Dedifferentiated amniotic fluid mesenchymal stem cell (primary cell): ENCODE measurements around the gene JAM3.

Experiments used
- DNase-seq: peaks from one replicate; pipeline ENCODE4 v3.0.0-alpha.2; 2016; ENCODE audit errors: extremely low spot score

Gene JAM3

GRCh38 chr11:134039726-134040385 lies 29.0 kb upstream of the JAM3 start:
- no peak for DNase-seq

DNA sequence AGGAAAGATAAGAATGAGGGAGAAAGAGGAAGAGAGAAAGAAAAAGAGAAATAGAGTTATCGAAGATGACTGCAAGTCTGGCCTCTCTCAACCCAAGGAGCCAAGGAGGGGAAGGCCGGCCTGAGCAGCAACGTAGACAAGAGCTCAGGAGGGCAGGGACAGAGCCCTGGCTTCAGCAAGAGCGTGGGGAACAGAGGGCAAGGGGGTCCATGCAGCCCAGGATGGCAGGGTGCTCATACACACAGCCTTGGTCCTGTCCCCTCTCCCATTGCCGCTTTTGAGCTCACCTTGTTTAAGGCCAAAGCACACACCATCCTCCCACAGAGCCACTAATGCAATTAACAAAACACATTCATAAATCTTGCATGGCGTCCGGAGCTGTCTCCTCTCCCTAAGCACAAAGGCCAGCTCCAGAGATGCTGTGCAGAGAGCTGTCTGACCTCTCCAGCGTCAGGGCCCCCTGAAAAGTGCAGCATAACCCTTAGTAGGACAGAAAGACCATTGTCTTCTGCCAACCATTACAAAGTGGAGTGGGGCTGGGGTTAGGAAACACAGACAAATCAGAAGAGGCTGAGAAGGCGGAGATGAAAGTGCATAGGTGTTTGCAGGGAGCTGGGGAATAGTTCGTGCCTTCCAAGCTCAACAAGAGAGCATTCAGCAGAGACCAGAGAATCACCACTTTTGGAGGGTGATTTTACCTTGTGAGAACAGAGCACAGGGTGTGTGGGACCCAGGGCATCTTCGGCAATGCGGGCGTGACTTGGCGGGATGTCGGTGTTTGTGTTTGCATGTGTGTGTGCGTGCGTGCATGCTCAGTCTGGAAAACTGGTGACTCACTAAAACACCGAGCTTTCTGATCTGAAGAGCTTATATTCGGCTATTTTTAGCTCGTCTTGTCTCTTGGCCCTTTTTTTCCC lies 28.2 kb upstream of the JAM3 start:
- DNase-seq = peak; percentile 88

DNA sequence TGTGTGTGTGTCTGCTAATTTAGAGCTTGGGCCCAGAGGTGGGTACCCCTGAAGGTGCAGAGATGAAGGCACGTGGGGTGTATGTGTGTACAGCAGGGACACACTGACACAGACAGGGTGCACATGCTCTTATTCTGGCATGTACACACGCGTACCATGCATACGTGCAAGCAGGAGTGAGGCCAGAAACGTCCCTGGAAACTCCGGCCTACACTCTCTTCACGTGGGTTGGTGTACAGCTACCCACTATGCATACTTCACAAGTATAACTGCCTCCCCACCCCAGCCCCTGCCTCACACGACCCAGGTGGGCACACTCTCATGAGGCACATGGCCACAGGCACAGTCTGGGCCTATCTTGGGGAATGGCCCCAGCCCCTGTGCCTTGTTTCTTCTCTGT lies 27.5 kb upstream of the JAM3 start:
- no peak for DNase-seq

- no peak for DNase-seq
Observed at GRCh38 chr11:134041791-134042696, 26.8 kb upstream of the JAM3 start.

- no peak for DNase-seq
Observed at GRCh38 chr11:134043821-134044420, 25.0 kb upstream of the JAM3 start.

- DNase-seq = no peak
Observed at GRCh38 chr11:134044514-134045284, 24.2 kb upstream of the JAM3 start.

DNA sequence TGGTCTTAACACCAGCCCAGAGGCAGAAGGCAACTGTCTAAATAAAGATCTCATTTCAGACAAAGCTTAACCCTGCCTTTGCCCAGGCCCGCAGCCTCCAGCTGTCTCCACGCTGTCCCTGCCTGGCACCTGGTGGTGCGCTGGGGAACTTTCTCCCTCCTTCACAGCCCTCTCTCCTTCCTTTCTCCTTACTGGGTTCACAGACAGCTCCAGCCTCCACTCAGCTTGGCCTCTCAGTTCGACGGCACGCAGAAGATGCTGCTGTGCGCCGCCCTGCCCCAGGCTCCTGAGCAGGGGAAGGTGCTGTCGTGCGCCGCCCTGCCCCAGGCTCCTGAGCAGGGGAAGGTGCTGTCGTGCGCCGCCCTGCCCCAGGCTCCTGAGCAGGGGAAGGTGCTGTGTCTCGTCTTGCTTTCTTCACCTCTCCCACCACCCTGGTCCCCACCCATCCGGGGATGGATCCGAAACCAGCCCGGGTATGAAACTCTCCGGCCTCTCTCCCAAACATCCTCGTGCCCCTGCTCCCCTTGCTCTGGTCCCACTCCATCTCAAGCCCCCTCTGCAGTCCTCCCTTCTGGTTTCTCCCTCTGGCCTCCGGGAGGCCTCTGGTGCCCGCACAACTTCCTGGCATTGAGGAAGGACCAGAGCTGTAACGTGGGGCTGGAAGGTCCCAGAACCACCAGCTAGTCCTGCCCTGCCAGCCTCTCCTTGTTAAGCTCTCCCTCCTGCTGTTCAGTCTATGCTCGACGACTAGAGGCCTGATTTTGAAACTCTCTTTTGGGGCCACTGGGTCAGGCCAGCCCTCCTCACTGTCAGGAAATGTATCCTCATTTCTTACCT lies 22.9 kb upstream of the JAM3 start:
- DNase-seq = no peak

- no peak for DNase-seq
Observed at GRCh38 chr11:134046681-134047449, 22.0 kb upstream of the JAM3 start.

DNA sequence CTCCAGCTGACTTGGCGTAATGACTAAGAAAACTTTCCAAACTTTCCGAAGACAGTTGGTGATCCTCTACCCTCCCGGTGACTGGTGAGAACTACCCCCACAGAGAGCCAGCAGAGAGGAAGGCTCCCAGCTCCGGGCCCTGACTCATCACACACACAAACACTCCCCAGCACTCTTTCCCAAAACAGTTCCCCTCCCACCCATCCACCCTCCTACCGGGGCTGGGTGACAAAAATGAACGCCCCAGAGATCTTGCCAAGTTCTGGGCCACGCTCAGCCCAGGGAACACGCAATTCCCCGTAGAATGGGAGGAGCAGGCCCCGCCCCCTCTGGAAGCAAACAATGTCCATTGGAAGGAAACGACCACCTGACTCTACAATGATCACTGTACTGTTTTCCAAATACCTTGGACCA lies 21.3 kb upstream of the JAM3 start:
- DNase-seq = peak; percentile 34

DNA sequence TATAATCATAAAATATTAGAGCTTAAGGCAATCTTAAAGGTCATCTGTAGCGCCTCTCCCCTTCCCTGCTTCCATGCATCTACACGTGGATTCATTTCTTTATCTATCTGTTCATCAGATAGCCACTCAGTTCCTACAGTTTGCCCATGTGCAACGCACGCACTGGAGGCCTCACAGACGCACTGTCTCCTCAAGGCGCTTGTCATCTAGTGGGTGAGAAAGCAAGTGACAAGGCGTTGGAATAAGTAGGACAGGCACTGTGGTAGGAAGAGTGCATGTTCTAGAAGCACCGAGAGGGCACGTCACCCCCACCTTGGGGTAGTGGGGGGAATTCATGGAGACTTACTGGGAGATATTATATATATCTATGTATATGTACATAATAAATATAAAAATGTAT lies 20.8 kb upstream of the JAM3 start:
- DNase-seq = no peak

DNA sequence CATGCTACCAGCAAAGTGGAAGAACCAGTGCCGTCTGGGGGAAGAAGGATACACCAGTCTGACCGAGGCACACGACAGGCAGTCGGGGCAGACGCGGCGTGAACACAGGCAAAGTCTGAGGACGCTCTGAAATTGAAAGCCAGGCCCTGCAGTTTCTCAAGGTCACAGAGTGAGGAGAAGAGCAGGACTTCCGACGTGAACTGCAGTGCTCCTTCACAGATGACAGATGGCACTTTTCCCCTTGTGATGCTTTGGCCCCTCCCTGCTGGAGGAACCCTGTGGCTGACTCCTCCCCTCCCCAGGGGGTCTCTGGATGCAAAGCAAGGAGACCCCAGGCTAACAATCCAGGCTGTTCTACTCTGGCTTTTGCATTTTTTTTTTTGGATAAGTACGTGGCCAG lies 19.6 kb upstream of the JAM3 start:
- no peak for DNase-seq

DNA sequence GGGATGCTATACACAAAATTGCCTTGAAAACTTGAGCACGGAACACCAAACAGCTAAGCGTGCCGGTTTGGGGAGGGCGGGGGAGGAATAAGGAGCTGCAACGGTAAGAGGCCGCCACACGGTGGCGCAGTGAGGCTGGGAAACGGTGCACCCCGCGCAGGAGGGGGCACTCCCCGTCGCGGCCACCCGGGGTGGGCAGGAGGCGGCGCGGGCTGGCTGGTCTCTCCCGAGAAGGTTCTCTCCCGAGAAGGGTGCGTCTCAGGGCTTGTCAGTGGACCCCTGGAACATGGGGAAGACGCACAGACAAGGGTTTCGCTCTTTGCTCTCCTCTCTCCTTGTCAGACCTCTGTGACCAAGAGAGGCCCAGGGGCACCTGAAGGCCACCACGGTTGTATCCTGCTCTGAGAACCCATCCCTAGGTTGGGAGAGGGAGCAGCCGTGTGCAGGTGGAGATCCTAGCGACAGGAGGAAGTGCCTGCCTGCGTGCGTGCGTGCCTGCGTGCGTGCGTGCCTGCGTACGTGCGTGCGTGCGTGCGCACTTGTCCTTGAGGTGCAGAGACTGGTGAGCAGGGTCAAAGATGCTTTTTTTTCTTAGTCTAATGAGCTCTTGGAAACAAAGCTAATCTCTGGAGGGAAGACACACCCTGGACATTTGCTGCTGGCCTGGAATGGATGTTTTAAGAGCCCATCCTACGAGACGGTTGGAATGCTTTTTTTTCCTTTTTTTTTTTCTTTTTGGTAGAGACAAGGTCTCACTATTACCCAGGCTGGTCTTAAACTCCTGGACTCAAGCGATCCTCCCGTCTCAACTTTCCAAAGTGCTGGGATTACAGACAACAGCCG lies 18.1 kb upstream of the JAM3 start:
- peak; percentile 51 for DNase-seq

DNA sequence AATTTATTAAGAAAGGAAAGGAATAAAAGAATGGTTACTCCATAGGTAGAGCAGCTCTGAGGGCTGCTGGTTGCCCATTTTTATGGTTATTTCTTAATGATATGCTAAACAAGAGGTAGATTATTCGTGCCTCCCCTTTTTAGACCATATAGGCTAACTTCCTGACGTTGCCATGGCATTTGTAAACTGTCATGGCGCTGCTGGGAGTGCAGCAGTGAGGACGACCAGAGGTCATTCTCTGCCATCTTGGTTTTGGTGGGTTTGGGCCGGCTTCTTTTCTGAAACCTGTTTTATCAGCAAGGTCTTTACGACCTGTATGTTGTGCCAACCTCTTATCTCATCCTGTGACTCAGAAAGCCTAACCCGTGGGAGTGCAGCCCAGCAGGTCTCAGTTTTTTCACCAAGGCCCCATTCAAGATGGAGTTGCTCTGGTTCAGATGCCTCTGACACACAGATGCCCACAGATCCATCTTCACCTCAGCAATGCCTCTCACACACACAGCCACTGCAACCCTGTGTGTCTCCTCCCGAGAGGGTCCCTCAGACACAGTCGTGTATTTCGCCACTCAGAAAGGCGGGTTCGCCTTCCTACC lies 16.4 kb upstream of the JAM3 start:
- DNase-seq = no peak

GRCh38 chr11:134052988-134053945 lies 15.6 kb upstream of the JAM3 start:
- no peak for DNase-seq

DNA sequence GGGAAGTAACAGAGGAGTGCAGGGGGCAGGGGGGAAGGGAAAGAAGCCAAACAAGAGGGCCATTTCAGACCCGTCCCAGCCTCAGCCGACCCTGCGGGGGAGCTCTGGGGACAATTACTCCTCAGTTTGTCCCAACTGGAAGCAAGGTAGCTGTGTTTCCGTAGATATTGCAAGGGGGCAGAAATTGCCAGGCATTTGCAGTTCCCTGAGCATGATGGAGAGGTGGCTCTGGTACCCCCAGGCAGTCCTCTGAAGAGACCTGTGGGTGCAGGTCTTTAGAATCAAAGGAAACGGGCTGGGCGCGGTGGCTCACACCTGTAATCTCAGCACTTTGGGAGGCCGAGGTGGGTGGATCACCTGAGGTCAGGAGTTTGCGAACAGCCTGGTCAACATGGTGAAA lies 13.8 kb upstream of the JAM3 start:
- no peak for DNase-seq

GRCh38 chr11:134060316-134060715 lies 8.6 kb upstream of the JAM3 start:
- no peak for DNase-seq
